Transverse colon (tissue), 4 donors: ENCODE results near the gene HRC. TPM values are rescaled to one million over a fixed set of nuclear protein-coding genes. Genes with fewer than 3 reads are reported as not detected.

Experiments
- DNase-seq: peaks from one replicate; pipeline ENCODE4 v3.0.0-alpha.2; 2019
- H3K27ac ChIP-seq, 4 donors: fragments of 200-600 bp; sonication (generic); 2 replicates each; pipeline ENCODE4 v1.5.1; 2016 to 2018; ENCODE audit warnings: inconsistent platforms in 4 of 4
- H3K27me3 ChIP-seq: fragments of 200-600 bp; sonication (generic); 2 replicates; pipeline ENCODE4 v1.5.1; 2017; ENCODE audit warnings: inconsistent platforms
- H3K36me3 ChIP-seq, 4 donors: fragments of 200-600 bp; sonication (generic); 2 replicates each; pipeline ENCODE4 v1.5.1; 2017 to 2019; ENCODE audit warnings: inconsistent platforms in 4 of 4
- H3K4me1 ChIP-seq, 4 donors: fragments of 200-600 bp; sonication (generic); 2 replicates each; pipeline ENCODE4 v1.5.1; 2017 to 2020; ENCODE audit warnings: inconsistent platforms in 4 of 4
- H3K4me3 ChIP-seq, 4 donors: fragments of 200-600 bp; sonication (generic); 1 replicate in 1 of 4; 2 replicates in 3 of 4; pipeline versions ENCODE4 v1.5.1 to v1.6.1; 2017 to 2019; ENCODE audit warnings: inconsistent platforms in 4 of 4
- H3K9me3 ChIP-seq, 2 donors: fragments of 200-600 bp; sonication (generic); 2 replicates each; pipeline ENCODE4 v1.5.1; 2017 to 2019; ENCODE audit warnings: inconsistent platforms in 2 of 2
- CTCF ChIP-seq, 5 experiments: fragments of 200-600 bp in 3 of 5; fragments of 450-650 bp in 2 of 5; sonication (generic) in 3 of 5; IDR thresholded peaks; 1 replicate in 2 of 5; 2 replicates in 3 of 5; pipeline ENCODE4 v1.5.1; 2016 to 2017; ENCODE audit warnings: antibody characterized with exemption in 5 of 5, inconsistent platforms in 3 of 5, mild to moderate bottlenecking in 2 of 5, moderate library complexity in 1 of 5
- EP300 ChIP-seq: sonication (generic); formaldehyde crosslinking; IDR thresholded peaks from one replicate; pipeline ENCODE4 v1.6.1; 2017; ENCODE audit warnings: antibody characterized with exemption, low read depth
- POLR2A ChIP-seq: fragments of 450-650 bp; IDR thresholded peaks from one replicate; pipeline ENCODE4 v1.6.1; 2016; ENCODE audit warnings: antibody characterized with exemption, mild to moderate bottlenecking, moderate library complexity
- POLR2AphosphoS5 ChIP-seq, 3 donors: sonication (generic); formaldehyde crosslinking; IDR thresholded peaks; one replicate each; pipeline ENCODE4 v1.6.1; 2016; ENCODE audit warnings: antibody characterized with exemption in 3 of 3
- WGBS, 2 donors: methylation state at CpG; one replicate each; pipeline ENCODE4 v1.1.5; 2018; ENCODE audit warnings: low coverage in 1 of 2; 5-methylcytosine and 5-hydroxymethylcytosine counted together
- in situ Hi-C, 4 donors: fragments of 200-750 bp; cut with MboI; loops; one replicate each; pipeline versions ENCODE4 v1.15.0 to v1.15.1; 2017; ENCODE audit warnings: low sequenced_read_pairs in 3 of 4, low pct_ligation_motif_present in 1 of 4, low pct_unique_long_range_greater_than_20kb in 1 of 4
- intact Hi-C: fragments of 100-400 bp; cut with DNase I; formaldehyde crosslinking; loops from one replicate; pipeline ENCODE4 v1.15.1; 2023; ENCODE audit warnings: low total_unique reads
- total RNA-seq, 4 donors: library from RNA; depleted of rRNA; stranded (reverse); fragments of >200 nt; gene quantifications; one replicate each; pipeline ENCODE4 v1.1.0, GENCODE V29; 2016

Gene HRC
- total RNA-seq, 4 donors from 2014 or later: 0.16 to 0.82 TPM; not detected in 2

- TF ChIP-seq POLR2AphosphoS5 (IDR thresholded peaks at IDR 0.05) (no peak), CTCF (IDR thresholded peaks at IDR 0.05) (no peak), EP300 (no peak), POLR2A (no peak)
- Histone ChIP-seq H3K4me3 (no peak overlapping the region), H3K27ac (peak overlapping the region; percentile 20 to 61 (median 44)), H3K27me3 (no peaks in the 10 kb centered on the region), H3K9me3 (no peaks in the 10 kb centered on the region), H3K36me3 (no peaks in the 10 kb centered on the region), H3K4me1 (peaks cover 0 to 31% (median 20%) of the 10 kb centered on the region in 4 donors)
- DNase-seq: no peak
- intact Hi-C loops: no loop called here
- in situ Hi-C loops: no loop called here
- WGBS, 2 donors: 78% methylated on average over 5 of the region's 5 CpGs; no CpG with 5 or more reads in 1 of the 2 donors
Measured at GRCh38 chr19:49135686-49136085, 19.5 kb downstream of the HRC start.

- Histone ChIP-seq H3K36me3 (no peaks in the 10 kb centered on the region), H3K27ac (peak overlapping the region; percentile 35 to 76 (median 64)), H3K4me3 (peak overlapping the region in 2 of 4 donors; percentile 9 to 39), H3K9me3 (no peaks in the 10 kb centered on the region), H3K4me1 (peaks cover 0 to 32% (median 20%) of the 10 kb centered on the region in 4 donors), H3K27me3 (no peaks in the 10 kb centered on the region)
- 50 to 55% methylated on average over 7 to 42 of the region's 42 CpGs for WGBS, 2 donors
- in situ Hi-C loops (no loop called here), intact Hi-C loops (no loop called here)
- peak; percentile 85 for DNase-seq
- TF ChIP-seq CTCF (IDR thresholded peaks at IDR 0.05): no peak
- TF ChIP-seq EP300: no peak
- TF ChIP-seq POLR2A: no peak
- no peak for TF ChIP-seq POLR2AphosphoS5 (IDR thresholded peaks at IDR 0.05)
Measured at GRCh38 chr19:49133621-49134454, 21.4 kb downstream of the HRC start.

GRCh38 chr19:49132974-49133609 lies 22.1 kb downstream of the HRC start:
- peak overlapping the region in 3 of 4 donors; percentile 7 to 39 (median 9) for H3K4me3 ChIP-seq
- DNase-seq: peak; percentile 58
- TF ChIP-seq POLR2AphosphoS5 (IDR thresholded peaks at IDR 0.05) (peak in 1 of 3 donors; percentile 40), CTCF (IDR thresholded peaks at IDR 0.05) (no peak)
- no peaks in the 10 kb centered on the region for H3K27me3 ChIP-seq
- intact Hi-C loops (no loop called here), in situ Hi-C loops (no loop called here)
- WGBS, 2 donors: 31 to 50% methylated on average over 5 to 44 of the region's 49 CpGs
- peaks cover 6 to 39% (median 26%) of the 10 kb centered on the region in 4 donors for H3K4me1 ChIP-seq
- H3K9me3 ChIP-seq: no peaks in the 10 kb centered on the region
- no peaks in the 10 kb centered on the region for H3K36me3 ChIP-seq
- H3K27ac ChIP-seq: peak overlapping the region; percentile 15 to 76 (median 64)

GRCh38 chr19:49130325-49130724 lies 24.9 kb downstream of the HRC start:
- 98% methylated on average over 24 of the region's 24 CpGs; no CpG with 5 or more reads in 1 of the 2 donors for WGBS, 2 donors
- Histone ChIP-seq H3K27ac (no peak overlapping the region), H3K4me3 (no peak overlapping the region), H3K4me1 (peaks cover 6 to 37% (median 25%) of the 10 kb centered on the region in 4 donors), H3K27me3 (no peaks in the 10 kb centered on the region), H3K36me3 (no peaks in the 10 kb centered on the region), H3K9me3 (no peaks in the 10 kb centered on the region)
- DNase-seq: no peak
- in situ Hi-C loops: no loop called here
- intact Hi-C loops: no loop called here
- TF ChIP-seq CTCF (IDR thresholded peaks at IDR 0.05) (no peak), POLR2AphosphoS5 (IDR thresholded peaks at IDR 0.05) (no peak), EP300 (no peak), POLR2A (no peak)
